Kasumi-1 (cell line): ENCODE results near the gene INSC.
A peak's percentile ranks its signal among the peaks of the same experiment; 100 is the strongest.

Experiments
- DNase-seq, 2 experiments: peaks; one replicate each; lab custom pipeline; 2025; lab: John Stamatoyannopoulos, UW

INSC gene

DNA sequence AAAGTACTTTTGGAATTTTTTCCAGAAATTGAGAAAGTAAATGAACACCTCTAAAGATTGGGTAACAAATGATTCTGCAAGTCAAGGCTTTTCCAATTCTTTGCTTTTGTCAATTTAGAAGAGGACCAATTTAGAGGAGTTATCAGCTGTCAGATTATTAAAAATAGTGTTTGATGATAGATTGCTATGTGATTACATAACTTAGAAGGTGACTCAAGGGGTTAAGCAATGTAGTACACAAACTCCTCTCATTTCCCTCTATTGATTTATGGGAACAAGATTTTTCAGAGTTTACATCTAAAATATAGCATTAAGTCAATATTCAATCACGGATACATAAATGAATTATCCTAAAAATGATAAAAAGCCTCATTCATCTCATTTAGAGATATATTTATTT, 70.3 kb downstream of the INSC start:
- no peak for DNase-seq

DNA sequence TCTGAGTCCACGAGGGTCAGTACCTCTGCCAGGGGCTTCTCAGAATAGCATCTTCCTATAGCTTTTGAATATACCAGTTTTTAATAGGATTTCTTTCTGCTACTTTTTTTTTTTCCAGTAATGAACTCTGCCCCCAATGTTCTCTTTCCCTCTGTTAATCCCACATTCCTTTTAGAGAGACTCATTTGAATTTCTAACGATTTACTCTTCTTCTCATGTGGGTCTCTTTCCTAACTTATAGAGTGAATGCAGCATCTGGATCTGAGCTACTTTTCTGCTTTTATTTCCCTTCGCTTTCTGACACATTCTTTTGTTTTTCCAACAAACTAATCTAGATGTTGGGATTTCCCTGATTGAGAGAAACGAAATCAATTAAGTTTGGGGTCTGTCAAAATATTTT, 71.4 kb downstream of the INSC start:
- DNase-seq = no peak

DNA sequence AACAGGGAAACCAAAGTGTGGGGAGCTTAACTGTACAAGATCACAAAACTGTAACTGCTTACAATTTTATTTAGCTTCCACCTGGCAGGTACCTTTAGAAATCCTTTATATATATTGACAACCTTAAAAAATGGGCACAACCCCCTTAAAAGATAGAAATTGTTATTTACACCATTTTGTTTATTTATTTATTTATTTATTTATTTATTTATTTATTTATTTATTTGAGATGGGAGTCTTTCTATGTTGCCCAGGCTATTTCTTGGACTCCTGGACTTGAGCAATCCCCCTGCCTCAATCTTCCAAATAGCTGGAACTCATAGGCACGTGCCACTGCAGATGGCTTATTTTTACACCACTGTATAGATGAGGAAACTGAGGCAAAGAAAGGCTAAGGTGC, 74.5 kb downstream of the INSC start:
- DNase-seq = no peak

DNA sequence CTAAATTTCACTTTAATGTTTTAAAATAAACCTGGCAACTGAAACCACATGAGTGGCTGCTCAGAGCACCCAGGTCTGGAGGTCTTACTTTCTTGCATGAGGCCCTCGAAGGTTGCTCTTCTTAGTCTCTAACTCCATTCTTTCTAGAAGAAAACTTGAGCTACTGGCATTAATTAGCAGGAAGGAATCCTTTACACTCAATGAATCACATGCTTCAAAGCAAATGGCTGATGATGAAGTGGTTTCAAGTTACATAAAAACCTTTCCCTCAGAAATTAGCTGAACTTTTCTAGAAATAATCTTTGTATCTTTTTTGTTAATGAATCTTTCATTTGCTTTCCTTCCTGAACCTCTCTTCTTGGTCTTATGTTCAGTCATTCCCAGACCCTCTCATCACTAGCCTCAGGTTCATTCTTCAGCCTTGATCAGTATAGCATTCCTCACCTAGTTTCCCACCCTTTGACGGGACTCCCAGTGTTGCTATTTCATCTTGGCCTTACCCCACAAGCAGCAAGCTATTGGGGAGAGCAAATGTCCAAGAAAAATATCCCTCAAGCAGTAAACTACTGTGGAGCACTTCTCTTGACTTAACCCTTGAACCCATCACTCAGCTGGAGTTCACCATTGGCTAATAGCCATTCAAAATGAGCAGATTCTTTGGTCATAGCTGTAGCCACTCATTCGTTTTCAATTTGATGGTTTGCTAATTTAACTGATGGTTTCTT, 75.1 kb downstream of the INSC start:
- DNase-seq = no peak

DNA sequence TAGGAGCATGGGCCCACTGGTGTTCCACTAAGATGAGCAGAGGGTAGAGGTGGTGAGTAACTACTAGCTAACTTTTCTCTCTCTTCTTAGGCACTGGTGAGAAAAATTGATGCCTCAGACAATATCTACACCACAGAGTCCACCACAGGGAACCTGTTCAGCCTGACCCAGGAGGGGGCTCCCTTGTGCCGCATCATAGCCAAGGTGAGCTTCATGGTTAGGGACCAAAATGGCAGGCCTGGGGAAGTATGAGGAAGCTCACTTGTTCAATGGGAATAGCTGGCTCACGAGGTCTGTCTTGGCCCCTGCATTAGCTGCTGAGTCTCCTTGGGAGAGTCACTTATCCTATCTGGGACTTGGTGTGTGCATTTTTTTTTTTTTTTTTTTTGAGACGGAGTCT, 75.9 kb downstream of the INSC start:
- DNase-seq = no peak

DNA sequence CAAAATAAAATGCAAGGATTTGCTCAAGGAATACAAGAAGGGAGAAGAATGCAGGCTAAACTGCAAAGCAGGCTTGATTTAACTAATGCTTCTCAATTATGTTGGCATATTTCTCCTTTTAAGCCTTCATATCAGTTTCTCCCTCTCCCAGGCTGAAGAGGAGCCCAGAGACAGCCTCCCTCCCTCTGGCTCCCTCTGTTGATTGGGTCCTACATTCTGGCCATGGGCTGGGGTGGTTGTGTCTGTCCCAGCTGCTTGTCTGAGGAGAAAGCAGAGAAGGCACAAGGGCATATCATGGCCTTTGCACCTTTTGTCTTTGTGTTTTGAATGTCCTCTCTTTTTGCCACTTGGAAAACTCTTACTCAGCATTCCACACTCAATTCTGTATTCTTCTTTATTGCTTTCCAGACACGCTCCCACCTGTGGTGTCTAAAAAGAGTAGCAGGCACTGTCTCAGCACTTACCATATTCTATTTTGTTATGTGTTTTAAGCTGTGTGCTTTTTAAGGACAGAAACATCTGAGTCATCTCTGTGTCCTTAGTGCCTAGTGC, 77.4 kb downstream of the INSC start:
- no peak for DNase-seq

DNA sequence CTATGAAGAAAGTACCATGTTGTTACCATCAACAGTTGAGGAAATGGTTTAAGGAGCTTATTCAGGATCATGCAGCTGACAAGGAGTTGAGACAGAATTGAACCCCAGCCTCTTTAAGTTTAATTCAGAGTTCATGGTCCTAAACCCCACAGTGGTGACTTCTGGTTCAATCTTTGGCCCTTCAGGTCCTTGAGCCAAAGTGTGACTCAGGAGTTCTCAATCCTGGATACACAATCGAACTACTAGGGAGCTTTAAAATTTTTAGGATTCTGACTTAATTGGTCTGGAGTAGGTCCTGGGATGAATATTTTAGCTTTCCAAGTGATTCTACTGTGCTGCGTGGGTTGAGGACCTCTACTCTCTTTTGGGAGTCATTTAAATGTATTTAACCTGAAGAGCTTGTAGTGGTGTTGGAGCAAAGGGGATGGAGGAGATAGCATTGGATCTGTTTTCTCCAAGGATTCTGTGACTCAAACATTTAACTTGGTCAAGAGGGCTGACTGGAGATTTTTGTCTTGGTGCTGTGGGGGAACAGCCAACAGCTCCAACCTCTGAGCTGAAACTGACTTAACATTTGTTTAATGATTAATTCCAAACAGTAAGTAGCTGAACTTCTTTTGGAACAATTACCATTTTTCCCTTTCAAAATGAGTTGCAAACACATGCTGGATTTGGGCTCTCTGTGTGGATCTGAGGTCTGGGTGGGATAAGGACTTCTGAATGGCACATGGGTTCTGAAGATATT, 80.1 kb downstream of the INSC start:
- DNase-seq = no peak

DNA sequence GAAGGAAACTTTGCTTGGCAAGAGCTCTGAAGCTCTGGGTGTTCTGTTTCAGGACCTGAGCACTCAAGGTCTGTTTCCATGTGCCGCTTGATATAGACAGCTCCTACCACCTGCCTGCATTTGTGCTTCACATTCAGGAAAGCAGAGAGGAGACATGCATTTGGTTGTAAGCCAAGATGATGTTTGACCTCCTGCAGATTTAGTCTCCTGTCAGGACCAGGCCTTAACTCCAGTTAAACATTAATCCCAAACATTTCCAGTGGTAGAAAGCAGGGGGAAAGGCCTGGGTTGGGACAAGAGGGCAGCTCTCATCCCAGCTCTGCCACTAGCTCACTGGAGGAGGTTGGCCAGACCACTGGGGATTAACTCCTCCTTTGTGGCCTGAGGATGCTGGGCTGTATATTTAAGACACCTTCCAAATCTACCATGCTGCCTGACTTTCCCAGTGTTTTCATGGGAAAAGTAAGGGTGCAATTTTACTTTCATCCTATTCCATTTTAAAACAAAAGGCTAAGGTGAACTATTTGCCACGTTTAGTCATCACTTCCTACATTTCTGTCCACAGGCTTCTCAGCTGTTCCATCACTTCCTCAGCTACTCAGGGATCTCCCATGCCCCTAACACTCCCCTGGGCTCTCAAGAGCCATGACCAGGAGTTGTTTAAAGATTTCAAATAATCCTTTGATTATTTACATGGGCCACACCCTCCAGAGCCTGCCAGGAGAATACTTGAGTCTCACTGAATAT, 80.9 kb downstream of the INSC start:
- no peak for DNase-seq

DNA sequence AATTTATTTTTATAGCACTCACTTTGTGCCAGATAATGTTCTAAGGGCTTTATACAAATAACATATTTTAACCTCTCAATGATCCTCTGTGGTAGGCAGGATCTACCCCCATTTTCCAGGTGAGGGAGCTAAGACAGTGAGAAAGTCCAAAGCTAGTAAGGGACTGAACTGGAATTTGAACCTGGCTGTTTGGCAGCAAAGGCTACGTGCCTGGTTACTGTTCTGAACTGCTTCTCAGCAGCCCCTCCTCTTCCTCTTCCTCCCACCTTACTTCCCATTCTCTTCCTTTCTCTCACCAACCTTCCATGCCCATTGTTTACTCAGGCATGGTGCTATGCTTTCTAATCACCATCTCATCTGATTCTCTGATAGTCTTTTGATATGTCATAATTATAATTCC, 82.0 kb downstream of the INSC start:
- no peak for DNase-seq

DNA sequence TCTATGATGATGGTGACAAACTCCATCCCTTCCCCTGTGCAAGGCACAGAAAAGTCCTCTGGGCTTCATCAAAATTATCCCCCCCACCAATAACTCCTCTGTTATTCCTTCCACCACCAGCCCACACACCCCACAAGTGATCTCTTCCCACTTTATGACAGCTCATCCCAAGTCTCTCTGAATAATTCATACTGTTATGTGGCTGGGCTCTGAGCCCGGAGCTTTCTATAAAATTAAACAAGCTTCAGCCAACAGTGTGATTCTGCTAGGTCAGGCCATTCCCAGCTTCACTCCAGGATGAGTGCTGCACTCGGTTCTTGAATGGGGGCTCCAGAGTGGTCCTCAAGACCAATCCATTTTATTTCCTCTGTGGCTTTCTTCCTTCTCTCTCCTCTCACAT, 83.0 kb downstream of the INSC start:
- DNase-seq = no peak

DNA sequence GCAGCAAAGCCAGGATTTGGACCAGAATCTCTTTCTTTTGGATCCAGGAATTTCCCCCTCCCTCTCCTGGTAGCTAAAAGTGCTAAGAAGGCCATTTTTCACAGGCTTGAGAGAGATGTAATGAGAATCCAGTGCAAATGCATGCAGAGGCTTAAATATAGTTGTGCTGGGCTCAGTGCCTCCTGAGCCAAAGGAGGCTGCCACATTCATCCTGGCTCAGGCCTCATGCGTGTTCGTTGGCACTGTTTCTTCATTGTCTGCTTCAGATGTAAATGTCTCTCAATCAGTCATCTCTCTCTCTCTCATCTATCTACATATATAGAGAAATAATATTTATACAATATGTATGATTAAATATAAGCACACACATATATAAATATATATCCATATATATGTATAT, 83.6 kb downstream of the INSC start:
- DNase-seq = no peak

DNA sequence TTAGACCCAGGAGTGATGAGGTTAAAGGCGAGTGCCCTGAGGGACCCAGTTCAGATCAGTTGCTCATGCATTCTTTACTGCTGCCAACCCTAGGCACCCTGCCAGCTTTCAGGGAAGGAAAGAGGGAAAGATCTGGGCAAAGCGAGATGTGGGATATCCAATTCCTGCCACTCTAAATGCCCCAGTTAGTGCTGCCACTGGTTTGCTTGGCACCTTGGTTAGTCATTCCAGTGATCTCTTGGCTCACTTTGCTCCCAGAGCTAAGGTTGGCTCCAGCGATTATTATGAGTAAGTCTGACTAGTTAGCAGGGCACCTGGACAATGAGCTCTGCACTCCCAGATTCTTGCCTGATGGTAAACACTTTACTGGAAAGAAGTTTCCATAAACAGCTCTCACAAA, 85.0 kb downstream of the INSC start:
- DNase-seq = no peak

DNA sequence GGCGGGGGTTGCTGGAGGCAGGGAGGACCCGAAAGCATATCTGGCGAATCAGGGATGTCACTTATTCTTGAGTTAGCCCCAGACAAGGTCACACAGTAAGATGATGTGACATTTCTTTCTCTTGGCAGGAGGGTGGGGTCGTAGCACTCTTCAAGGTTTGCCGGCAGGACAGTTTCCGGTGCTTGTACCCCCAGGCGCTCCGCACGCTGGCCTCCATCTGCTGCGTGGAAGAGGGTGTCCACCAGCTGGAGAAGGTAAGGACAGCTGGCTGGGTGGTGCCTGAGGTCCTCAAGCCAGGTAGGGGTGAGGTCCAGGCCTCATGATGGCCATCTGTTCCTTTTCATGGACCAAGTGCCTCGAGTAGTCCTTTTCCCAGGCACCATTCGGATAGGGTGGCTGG, 86.0 kb downstream of the INSC start:
- DNase-seq = no peak

DNA sequence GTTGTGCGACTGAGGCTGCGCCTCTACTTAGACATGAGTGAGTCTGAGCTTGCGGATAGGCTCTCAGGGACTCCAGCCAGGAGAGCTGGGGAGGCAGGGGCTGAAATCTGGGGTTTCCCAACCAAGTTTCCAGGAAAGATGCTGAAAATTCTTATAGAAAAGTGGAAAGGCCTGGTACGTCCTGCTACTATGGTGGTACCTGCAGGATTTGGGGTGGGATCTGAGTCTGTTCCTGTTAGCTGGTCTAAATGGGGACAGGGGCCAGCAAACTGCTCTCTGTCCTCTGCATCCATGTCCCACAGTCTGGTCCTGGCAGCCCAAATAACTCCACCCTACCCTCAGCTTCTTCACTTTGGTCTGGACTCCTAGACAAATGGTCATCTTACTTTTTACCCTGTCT, 86.9 kb downstream of the INSC start:
- DNase-seq = no peak

DNA sequence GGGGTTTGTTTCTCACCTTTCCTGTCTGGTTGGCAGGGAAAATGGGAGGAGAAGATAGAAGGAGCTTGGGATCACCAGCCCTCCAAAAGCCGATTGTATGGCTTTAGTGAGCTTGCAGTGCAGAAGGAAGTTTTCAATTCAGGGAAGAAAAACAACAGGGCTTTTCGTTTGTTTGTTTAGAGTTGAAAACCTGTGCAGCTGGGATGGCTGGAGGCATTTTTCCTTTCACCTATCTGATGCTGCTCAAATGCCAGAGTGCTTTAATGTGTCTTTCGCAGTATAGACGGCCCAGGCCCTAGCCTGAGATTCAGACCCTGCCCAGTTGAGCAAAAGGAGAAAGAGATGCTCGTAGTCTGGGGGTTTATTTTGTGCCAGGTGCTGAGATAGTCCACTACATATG, 87.9 kb downstream of the INSC start:
- no peak for DNase-seq

DNA sequence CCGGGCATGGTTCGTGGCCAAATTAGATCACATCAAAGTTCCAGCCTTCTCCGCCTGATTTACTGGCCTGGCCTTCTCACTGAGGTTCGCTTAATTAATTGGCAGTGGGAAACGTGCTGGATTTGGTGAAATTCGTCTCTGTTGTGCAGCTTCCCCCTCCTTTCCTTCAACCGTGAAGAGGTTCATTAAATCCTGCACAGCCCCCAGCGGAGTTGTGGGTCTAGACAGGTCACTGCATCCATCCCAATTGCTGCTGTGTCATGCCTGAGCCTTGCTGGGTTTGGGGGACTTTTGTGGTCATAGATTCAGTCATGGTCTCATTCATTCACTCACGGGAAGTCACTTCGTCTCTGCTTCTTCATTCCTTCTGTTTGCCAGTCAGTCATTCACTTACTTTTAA, 90.0 kb downstream of the INSC start:
- no peak for DNase-seq

DNA sequence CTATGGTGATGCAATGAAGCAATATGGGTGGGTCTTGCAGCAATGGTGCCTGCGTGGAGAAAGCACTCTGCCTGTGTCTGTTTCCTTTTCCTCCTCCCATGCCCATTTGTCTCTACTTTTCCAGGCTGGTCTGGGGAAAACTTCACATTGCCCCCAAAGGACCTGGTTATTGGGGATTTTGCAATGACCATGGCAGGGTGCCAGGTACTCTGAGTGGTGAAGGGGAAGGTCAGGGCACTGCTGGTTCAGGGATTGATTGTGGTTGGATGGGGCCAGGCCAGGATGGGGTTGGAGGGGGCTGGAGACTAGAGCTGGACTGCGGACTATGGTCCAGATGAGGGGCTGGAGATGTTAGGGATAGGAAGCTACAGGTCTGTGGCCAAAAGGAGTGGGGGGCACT, 92.1 kb downstream of the INSC start:
- no peak for DNase-seq

DNA sequence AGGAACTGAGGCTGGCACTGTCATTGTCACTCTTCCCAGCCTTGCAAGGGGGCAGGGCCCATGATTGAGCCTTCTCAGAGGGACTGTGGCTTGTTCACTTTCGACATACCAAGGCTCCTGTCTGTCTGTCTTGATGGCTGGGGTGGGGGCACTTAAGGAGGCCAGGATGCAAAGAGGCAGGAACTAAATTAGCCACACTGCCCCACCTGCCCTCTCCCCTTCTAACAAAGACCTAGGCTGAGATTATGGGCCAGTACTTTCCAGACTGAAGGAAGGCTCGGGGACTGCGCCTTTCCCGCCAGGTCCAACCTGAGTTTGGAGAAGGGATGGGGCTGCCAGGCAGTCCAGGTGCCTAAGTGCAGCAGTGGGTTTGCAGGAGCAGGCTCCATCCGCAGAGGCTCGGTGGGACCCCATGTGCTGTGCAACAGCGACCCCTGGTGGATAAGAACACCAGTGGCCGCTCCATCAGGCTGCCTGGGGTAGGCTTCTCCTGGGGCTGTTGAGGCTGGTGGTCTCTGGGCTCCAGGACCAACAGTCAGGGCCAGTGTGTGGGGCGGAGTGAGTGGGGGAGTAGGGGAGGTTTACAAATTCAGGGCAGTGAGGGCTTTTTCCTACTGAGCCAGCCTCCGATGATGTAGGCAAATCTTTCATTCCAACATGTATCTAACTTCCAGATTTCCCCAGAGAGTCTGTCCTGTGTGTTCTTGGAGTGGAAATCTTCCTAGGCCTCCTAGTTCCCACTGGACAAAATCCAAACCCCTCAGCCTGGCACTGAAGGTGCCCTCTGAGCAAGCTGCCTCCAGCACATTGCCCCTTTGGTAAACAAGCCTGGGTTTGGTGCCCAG, 93.9 kb downstream of the INSC start:
- peak; percentile 49 to 64 for DNase-seq

DNA sequence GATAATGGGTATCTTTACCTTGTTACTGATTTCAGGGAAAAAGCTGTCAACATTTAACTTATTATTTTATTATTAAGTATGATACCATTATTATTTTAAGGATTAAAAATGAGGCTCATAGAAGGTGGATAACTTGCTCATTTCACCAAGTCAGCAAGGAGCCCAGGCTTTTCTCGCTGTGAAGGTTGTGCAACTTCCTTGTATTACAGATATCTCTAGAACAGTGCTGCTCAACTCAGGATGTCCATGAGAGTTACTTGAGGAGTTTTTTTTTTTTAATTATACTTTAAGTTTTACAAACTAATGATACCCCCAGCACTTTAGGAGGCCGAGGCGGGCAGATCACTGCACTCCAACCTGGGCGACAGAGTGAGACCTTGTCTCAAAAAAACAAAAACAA, 98.2 kb downstream of the INSC start:
- peak; percentile 29 to 40 for DNase-seq

DNA sequence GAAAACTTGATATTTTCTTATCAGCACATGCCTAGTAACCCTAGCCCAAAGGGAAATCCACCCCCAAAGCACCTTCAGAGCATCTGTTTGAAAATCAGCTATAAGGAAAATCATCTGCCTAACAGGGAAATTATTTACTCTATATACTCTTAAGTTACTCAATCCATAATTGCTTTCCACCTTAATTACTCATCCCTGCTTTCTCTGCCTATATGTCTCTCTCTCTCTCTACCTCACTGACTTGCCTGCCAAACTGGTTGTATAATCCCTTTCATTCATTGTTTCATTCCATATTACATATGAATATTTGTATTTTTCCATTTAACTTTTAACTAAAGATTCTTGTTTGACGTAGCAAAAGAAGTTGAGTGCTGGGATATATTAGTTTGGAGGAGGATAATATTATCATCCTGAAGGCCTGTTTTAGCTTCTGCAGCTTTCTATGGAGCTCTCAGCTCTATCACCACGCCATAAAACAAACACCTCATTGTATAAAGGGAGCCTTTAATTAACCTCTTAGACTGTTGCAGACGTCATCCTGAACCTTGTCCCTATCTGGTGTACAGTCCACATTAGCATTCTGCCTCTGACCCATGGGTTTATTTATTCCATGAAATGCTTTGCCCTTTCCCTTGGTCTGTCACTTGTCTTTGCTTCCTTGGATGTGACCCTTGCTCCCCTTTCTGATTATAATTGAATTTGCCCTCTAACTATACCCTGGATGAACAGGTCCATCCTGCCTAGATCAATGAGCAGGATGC, 98.9 kb downstream of the INSC start:
- no peak for DNase-seq

DNA sequence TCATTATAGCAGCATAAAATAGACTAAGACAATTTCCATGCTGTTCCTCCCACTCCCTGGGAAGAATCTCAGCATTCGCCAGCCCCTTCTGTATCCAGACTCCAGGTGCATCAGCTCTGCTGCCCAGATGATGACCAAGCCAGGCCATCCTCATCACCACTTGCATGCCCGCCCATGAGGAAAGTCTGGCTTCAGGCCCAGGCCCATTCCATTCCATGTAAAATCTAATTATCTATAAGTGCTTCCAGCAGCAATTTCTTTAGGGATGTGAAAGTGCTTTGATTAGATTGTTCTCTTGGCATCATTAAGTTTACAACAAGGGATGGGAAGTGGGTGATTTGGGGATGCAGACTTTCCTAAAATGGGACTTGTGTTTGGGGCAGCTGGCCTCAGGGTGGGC, 100.3 kb downstream of the INSC start:
- DNase-seq = no peak
